HG03045 (cell line): Measurements from ENCODE around the gene PTPRK.
A peak's percentile ranks its signal among the peaks of the same experiment; 100 is the strongest.

Experiments used
- ATAC-seq: cut with Tn5 transposase; IDR thresholded peaks from one replicate; pipeline ENCODE4 v1.9.1; 2021; ENCODE audit warnings: mild to moderate bottlenecking, moderate library complexity; ENCODE audit not compliant: unreplicated experiment

Gene PTPRK

DNA sequence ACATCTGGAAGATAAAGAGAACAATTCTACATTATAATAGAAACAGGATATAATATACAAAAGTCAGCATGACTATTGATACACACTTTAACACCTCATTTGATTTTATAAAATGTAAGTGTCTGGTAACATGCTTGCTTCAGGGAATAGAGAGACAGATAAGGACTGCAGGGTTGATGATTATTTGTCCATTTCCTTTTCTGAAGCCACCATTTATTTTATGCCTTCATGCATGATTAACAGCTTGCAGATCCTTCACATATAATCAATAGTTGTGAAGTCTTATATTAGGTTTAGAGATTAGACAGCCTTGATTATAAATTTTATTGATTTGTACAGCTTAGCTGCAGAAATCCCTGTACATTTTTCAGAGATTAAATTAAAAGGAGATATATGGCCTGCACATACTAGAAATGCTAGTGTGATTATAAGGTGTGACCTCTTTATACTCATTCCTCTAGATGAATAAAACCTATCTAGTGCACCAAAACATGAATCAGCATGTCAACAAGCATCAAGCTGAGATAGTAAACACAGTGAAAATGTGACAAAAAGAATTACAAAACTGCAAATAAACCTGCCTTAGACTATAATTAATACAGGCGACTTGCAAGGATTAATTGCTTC, 420.7 kb downstream of the PTPRK start:
- no peak for ATAC-seq

GRCh38 chr6:128098000-128098581, 422.3 kb downstream of the PTPRK start:
- no peak for ATAC-seq

DNA sequence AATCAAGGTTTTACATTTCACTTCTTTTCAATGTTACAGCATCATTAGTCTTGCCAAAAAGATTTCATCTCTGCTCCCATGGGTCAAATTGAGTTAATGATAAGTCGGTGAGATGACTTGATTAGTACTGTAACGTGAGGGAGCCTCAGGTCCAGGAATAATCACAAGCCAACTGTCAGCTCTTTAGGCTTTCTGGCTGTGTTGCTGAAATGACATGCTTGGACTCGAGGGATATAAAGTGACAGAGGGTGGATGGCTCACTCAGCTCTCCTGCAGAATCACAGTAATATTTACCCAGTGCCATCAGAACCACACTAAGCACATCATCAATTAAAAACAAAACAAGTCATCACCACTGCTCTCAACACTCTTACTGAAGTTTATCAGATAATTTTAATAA, 423.4 kb downstream of the PTPRK start:
- no peak for ATAC-seq

DNA sequence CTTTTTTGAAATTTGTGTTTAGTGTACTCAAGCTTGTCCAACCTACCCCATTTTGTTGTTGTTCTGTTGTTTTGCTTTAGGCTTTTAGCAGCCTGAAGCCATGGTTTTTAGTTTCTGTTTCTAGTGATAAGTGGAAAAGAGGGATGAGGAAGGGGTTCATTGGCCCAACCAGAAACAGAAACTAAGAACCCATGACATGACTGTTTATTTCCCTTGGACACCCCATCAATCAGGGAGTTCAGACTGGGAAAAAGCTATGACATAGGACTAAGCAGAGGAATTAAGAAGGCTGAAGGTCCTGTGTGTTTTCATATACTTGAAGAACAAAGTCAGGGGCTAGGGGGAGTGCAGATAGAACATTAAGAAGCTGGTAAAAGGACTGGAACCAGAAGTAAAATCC, 425.0 kb downstream of the PTPRK start:
- ATAC-seq: no peak

DNA sequence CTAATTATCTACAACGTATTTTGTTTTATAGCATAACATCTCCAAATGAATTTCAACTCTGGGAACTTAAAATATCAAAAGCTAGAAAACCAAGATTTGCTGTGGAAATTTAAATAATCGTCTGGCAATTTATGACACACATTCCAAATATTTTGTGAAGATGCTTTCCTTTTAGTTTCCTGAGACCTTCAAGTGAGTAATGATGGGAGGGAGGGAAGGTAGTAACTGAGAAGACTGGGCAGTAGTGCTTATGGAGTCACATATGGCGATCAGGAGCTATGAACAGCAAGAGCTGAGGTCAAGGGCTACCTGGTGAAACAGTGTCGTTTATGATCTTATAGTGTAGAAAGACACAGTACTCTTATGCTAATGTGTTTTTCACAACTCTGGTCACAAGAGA, 441.4 kb downstream of the PTPRK start:
- no peak for ATAC-seq

GRCh38 chr6:128078276-128078675, 442.1 kb downstream of the PTPRK start:
- no peak for ATAC-seq

DNA sequence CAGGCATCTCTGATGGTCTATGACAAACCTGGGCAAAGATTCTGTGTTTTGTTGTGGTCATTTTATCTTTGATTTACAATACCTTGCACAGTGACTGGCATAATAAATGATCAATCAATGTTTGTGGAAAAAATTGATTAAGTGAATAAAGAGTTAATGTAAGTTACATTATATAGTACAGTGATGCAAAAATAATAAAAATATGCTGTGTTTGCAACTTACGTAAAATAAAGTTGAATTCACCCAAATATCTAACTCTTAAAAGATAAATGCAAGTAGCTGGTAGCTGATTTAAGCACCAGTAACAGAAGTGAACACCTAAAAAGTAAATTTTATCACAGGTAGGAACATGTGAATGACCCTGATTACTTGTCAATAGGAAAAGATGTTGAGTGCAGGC, 443.6 kb downstream of the PTPRK start:
- no peak for ATAC-seq

DNA sequence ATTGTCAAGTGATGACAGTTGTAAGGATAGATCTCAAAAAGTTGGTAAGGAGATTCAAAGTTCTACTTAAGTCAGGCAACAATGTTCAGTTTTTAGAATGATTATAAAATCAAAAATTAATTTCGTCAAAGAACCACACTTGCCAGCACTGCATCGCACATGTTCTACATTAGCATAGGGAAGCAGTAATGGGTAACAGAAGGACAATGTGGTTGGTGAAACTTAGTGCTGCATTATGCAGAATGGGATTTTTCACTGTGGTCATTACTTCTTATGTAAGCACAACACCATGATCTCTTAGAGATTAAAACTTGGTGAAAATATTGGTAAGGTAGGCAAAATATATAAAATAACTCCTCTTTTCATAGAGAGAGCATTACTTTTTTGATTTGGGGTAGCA, 445.8 kb downstream of the PTPRK start:
- ATAC-seq: no peak

- no peak for ATAC-seq
Measured at GRCh38 chr6:128073389-128073788, 447.0 kb downstream of the PTPRK start.

DNA sequence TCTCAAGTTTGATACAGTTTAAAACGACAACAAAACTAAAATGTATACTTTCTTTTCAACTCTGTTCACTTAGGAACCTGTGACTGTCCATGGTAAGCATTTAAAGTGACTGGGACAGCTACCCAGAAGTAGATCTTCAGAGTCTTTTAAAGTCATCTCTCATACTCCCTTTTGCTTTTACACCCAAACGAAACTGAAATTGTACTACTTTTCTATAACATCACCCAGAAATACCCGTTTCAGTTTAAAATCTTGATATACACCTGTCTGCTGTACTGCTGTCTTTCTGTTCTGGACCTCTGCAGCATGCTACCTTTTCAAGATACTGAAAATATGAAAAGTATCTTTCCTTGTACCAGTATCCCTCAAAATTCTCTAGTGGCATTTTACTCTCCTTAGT, 449.2 kb downstream of the PTPRK start:
- peak; percentile 75 for ATAC-seq

GRCh38 chr6:128070406-128070805, 450.0 kb downstream of the PTPRK start:
- ATAC-seq: no peak

GRCh38 chr6:128069188-128069587, 451.2 kb downstream of the PTPRK start:
- ATAC-seq: no peak

GRCh38 chr6:128068119-128068479, 452.3 kb downstream of the PTPRK start:
- no peak for ATAC-seq

DNA sequence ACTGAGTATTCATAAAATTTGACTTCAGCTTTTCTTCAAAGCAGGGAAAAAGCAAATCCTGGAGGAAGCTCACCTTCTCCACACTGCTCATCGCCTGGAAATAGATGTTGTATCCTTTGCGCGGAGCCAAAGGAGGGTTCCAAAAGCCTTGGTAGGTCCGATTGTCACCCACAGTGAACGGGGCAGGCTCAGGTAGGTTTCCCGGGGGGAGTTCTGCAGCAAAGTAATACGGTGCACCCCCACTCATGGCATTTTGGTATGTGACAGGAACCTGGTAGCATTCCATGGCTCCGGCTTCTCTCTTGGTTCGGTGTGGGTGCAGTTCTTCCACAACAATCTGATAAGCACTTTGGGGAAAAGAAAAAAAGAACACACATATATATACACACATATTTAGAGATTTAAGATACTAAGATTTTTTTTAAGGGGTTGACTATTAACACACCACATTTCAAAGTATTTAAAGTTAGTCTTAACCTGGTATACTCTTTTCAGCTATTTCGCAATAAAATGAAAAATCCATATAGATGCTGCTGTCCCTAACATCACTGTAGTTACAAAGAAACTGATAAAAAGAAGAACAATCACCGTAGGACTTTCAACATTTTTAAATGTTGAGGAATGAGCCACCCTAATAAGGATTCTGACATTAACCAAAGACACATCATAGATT, 452.8 kb downstream of the PTPRK start:
- ATAC-seq: no peak

DNA sequence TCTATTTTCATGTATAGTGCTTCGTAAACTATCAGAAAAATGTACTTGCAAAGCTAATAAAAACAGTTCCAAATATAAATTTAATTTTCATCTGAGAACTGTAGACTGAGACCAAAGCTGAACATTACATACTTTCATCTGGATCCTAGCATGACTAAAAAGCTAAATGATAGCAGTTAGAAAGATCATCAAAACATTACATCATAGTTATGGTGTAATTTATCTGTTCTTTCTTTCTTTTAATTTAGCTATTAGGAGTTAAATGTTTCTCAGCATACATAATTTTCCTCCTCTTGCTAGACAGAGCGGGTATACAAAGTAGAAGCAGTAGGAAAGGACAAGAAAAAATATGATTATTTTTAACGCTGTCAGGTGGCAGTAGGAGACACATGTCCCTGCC, 455.3 kb downstream of the PTPRK start:
- no peak for ATAC-seq

DNA sequence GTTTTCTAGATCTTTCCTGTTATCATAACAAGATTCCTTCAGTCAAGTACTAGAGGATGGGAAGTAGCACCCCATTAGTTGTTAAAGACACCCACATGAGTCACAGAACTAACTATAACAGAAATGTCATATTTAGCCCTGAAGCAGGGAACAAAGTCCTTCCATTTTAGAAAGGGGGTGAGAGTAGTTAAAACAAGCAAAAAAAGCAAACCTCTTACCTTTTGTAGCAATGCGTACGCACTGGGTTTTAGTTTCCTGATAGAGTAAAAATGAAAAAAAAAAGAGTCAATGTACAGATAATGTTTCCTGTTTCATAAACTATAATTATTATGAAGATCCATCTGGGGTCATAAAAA, 455.9 kb downstream of the PTPRK start:
- ATAC-seq: no peak

GRCh38 chr6:128063850-128064539, 456.4 kb downstream of the PTPRK start:
- no peak for ATAC-seq

- ATAC-seq: no peak
Measured at GRCh38 chr6:128062882-128063603, 457.4 kb downstream of the PTPRK start.

DNA sequence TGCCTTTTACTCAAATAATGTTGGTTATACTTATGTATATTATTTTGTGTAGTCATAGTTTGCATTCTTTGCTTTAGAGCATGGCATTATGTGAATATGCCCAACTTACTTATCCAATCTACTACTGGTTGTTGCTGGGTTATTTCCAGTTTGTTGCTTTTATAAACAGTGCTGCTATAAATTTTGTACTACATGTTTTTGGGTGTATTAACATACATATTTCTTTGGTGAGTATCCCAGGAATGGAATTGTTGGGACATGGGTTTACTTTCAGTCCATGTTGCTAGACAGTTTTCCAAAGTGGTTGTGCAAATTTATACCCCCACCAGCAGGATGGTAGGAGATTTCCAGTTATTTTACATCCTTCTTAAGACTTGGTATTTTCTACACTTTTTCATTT, 462.5 kb downstream of the PTPRK start:
- no peak for ATAC-seq

- no peak for ATAC-seq
Measured at GRCh38 chr6:128057541-128057940, 462.9 kb downstream of the PTPRK start.

DNA sequence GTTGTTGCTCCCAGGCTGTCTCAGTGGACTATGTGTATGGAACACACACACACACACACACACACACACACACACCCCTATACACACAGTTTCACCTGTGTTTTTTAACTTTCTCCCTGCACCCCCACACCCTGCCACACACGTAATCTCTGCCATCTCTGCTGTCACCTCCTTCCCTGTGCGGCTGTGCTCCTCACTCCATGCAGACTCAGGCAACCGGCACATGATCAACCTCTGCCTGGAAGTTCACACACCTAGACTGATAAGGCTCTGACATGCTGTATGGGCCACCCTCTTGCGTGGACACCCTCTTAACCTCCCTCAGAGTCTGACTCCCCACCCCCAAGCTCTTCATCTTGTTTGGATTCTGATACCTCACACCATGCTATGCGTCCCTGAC, 467.3 kb downstream of the PTPRK start:
- no peak for ATAC-seq
